ENCODE results near the gene KCTD20.

- TF ChIP-seq, protein P1, sequence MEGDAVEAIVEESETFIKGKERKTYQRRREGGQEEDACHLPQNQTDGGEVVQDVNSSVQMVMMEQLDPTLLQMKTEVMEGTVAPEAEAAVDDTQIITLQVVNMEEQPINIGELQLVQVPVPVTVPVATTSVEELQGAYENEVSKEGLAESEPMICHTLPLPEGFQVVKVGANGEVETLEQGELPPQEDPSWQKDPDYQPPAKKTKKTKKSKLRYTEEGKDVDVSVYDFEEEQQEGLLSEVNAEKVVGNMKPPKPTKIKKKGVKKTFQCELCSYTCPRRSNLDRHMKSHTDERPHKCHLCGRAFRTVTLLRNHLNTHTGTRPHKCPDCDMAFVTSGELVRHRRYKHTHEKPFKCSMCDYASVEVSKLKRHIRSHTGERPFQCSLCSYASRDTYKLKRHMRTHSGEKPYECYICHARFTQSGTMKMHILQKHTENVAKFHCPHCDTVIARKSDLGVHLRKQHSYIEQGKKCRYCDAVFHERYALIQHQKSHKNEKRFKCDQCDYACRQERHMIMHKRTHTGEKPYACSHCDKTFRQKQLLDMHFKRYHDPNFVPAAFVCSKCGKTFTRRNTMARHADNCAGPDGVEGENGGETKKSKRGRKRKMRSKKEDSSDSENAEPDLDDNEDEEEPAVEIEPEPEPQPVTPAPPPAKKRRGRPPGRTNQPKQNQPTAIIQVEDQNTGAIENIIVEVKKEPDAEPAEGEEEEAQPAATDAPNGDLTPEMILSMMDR (conservative IDR thresholded peaks at IDR 0.05; ENCODE audit: low read length) = no peak
- no peak for TF ChIP-seq EZH2phosphoT487 (IDR thresholded peaks at IDR 0.05; ENCODE audit: borderline replicate concordance, low read depth, low read length)
These were observed 18.8 kb downstream of the KCTD20 start for GRCh38 chr6:36461646-36462045.

Data from OCI-LY7 (cell line).